Measurements from ENCODE around the gene TM9SF3. TPM values are rescaled to one million over a fixed set of nuclear protein-coding genes. Genes with fewer than 3 reads are reported as not detected.

TM9SF3 gene
- total and polyA plus RNA-seq, 2 experiments from 2014 or later, result 37.3 to 72.5 TPM

GRCh38 chr10:96505150-96506136 is 81.4 kb downstream of the TM9SF3 start (continued):
- TF ChIP-seq REST (IDR thresholded peaks at IDR 0.05; ENCODE audit: unreplicated experiment) (no peak), POLR2AphosphoS5 (IDR thresholded peaks at IDR 0.05; ENCODE audit: low read depth) (no peak), EZH2phosphoT487 (IDR thresholded peaks at IDR 0.05; ENCODE audit: unreplicated experiment) (no peak), NANOG (IDR thresholded peaks at IDR 0.05; ENCODE audit: borderline replicate concordance) (no peak), ETS1 (IDR thresholded peaks at IDR 0.05) (no peak), EZH2 (IDR thresholded peaks at IDR 0.05; ENCODE audit: low read depth, unreplicated experiment) (no peak), CTCF (conservative IDR thresholded peaks at IDR 0.05; ENCODE audit: low read depth in 2 of 2) (no peak), ZNF114 (CRISPR knock-in tag; IDR thresholded peaks at IDR 0.05) (no peak), CREB1 (CRISPR knock-in tag; IDR thresholded peaks at IDR 0.05; ENCODE audit: low read depth) (no peak), STAT1 (IDR thresholded peaks at IDR 0.05; ENCODE audit: unreplicated experiment) (no peak), JUNB (IDR thresholded peaks at IDR 0.05; ENCODE audit: unreplicated experiment) (no peak), ZNF331 (CRISPR knock-in tag; IDR thresholded peaks at IDR 0.05; ENCODE audit: low read depth) (no peak)

Data from GM23338 (cell line).